ENCODE data around the gene OR4Q2.
"Not testable (repeated sequence)": the region's sequence is repeated elsewhere in the genome, so short reads cannot be mapped to it uniquely, and the experiment has no call there.

The OR4Q2 gene

DNA sequence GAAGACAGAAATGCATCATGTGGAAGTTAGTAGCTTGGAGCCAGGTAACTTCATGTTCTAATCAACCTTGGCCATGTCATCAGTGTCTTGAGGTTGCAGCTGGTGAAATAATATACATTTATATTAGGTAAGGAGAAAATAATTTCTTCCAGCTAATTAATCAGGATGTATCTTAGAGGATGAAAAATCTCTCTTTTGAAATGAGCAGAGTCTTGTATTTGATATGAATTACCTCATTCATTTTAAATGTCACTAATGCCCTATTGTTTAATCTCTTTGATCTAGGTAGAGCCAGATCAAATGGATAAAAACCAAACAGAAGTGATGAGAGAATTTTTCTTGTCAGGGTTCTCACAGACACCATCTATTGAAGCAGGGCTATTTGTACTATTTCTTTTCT, at the start of gene OR4Q2:
Gene OR4Q2 (plus strand): TSS at position 301 of the 400 bp plus-strand sequence.
- no peak for DNase-seq (ENCODE audit: low spot score)

DNA sequence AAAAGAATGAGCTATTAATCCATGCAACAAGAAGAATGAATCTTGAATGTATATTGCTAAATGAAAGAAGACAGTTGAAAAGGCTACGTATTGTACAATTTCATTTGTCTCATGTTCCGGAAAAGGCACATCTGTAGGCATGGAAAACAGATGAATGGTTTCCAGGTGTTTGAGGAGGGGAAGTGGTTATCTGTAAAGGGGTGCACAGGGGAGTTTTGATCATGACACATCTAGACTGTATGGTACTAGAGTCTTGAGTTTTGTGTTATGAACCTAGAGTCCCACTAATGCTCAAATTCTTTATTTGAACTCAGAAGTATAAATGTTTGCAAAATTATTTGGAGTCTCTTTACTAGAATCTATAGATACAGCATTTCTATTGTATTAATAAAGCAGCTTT, 32.2 kb upstream of the OR4Q2 start:
- DNase-seq (ENCODE audit: low spot score) = not testable (repeated sequence)

DNA sequence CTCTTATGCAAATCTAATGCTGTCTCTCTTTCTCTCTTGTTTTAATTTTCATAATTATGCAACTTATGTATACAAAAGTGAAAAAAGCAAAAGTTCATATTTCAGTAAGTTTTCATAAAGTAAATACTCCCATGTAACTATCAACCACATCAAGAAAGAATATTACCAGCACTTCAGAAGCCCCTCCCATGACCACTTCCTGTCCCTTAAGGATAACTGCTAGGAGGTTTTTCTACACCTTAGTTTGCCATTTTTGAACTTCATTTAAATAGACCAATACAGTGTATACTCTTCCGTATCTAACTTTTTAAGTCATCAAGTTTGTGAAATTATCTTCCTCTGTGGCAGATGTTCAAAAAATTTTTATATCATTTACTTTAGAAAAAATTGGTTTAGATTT, 27.1 kb upstream of the OR4Q2 start:
- DNase-seq (ENCODE audit: low spot score) = no peak

DNA sequence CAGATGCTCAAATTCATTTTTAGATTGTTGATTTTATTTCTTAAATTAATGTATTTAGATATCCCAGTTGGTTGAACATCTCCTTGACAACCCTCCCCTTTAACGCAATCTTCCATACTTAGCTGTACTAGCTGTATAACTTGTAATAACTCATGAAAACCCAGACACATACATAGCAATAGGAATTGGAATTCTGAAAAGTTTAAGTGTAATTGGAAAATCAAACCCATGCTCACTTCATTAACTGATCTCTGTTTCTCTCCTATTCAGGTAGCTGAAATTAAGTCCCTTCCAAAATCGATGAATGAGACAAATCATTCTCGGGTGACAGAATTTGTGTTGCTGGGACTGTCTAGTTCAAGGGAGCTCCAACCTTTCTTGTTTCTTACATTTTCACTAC, 26.7 kb upstream of the OR4Q2 start, which contains the start of gene OR4K15:
Gene OR4K15 (plus strand): TSS at position 301 of the 400 bp plus-strand sequence. CDS start 0 bp downstream, at position 301.
- DNase-seq (ENCODE audit: low spot score) = no peak

DNA sequence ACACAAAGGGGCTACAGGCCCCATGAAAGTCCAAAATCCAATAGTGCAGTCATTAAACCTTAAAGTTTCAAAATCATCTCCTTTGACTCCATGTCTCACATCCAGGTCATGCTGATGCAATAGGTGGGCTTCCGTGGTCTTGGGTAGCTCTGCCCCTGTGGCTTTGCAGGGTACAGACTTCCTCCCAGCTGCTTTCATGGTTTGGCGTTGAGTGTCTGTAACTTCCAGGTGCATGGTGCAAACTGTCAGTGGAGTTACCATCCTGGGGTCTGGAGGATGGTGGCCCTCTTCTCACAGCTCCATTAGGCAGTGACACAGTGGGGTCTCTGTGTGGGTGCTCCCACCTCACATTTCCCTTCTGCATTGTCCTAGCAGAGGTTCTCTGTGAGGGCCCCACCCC, 8.5 kb upstream of the OR4Q2 start:
- no peak for DNase-seq (ENCODE audit: low spot score)

DNA sequence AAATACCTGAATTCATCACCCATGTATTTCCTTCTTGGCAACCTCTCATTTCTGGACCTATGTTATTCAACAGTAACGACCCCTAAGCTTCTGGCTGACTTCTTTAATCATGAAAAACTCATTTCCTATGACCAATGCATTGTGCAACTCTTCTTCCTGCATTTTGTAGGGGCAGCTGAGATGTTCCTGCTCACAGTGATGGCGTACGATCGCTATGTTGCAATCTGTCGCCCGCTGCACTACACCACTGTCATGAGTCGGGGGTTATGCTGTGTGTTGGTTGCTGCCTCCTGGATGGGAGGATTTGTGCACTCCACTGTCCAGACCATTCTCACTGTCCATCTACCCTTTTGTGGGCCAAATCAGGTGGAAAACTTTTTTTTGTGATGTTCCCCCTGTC, 356 bp downstream of the OR4Q2 start:
- DNase-seq (ENCODE audit: low spot score) = no peak

DNA sequence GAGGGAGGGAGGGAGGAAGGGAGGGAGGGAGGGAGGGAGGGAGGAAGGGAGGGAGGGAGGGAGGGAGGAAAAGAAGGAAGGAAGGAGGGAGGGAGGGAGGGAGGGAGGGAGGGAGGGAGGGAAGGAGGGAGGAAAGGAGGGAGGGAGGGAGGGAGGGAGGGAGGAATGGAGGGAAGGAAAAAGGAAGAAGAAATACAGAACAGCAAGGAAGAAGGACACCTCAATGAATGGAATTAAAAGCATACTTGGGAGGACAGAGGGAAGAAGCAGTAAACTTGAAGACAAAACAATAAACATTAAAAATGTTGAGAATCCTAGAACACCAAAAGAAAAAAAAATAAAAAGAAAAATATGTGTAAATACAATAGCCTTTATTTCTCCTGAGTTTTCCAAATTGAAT, 6.2 kb downstream of the OR4Q2 start:
- DNase-seq (ENCODE audit: low spot score) = no peak

DNA sequence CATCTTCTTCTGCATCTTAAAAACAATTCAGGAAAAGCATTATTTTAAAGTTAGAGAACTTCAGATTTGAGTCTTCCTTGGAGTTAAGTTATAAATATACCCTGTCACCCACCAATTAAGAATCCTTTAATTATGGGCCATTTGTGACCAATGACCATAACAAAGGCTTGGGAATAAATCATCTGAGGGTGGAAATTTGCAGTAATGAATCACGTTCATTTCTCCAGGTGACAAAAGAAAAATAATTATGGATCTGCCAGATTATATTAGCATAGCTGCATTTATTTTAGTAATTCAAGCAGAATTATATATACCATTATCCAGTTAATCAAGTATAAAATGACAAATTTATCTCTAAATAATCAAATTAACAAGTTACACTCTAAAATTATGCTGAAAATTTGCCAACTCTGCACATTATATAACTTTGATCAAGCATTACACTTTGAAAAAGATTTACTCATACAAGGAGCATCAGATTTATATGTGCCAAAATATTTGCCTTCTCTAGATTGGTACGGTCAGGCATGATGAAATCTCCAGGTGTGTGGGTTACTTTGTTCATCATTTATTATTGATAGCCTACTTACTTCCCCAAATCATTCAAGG, 17.4 kb downstream of the OR4Q2 start, which contains the start of gene OR4K14:
Gene OR4K14 (minus strand): TSS at position 51 of the 609 bp plus-strand sequence. CDS start 4,114 bp downstream, outside the sequence.
- no peak for DNase-seq (ENCODE audit: low spot score)

DNA sequence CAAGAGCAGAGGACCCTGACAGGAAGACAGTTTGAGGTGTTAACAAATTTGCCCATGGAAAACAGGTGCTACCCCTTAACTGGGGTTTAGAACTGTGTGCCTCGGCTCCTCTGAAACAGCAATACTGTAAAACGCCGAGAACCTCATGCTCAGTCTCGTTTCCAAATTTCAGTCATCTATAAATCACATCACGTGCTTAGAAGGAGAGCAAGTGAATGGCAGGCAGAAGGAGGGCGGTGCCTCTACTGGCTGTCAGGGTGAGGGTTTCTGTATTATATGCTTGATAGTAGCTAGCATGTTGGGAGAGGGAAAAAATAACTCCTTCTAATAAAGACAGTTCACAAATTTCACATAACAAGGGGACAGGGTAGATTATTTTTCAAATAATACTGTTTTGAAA, 29.1 kb downstream of the OR4Q2 start:
- DNase-seq (ENCODE audit: low spot score) = no peak

DNA sequence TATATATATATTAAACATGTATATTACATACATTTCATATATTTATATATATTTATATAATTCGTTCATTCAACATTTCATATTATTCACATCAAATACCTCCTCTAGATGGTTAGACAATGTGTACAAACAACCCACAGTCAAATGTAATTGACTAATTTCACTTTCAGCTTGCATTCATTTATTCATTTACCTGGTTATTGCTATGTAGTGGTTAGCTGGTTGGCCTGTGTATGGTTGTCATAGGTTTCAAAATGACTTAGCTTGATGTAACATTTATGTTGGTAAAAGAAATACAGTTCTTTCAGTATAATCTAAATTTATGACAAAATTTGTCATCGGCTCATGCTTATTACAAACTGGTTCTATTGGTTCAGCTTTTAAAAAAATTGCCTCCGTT, 33.5 kb downstream of the OR4Q2 start:
- no peak for DNase-seq (ENCODE audit: low spot score)

DNA sequence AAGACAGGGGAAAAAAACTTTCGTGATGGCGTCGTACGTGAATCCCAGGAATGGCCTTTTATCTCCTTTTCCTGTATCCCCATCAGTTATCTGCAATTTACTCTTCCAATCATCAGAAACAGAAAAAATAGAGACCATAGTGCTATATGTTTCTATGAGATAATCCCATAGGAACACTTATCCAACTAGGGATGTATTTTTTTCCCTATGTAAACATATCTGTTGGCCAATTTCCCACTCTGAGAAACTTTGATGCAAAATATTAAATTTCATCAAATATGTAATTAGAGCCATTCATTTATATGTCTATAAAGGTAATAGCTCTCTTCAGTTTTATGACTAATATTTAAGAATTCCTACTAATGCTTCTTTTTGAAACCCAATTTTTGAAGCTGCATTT, 34.0 kb downstream of the OR4Q2 start, which contains the start of gene OR4K13:
Gene OR4K13 (minus strand): TSS at position 101 of the 400 bp plus-strand sequence. CDS start 1,280 bp downstream, outside the sequence.
- DNase-seq (ENCODE audit: low spot score) = no peak

DNA sequence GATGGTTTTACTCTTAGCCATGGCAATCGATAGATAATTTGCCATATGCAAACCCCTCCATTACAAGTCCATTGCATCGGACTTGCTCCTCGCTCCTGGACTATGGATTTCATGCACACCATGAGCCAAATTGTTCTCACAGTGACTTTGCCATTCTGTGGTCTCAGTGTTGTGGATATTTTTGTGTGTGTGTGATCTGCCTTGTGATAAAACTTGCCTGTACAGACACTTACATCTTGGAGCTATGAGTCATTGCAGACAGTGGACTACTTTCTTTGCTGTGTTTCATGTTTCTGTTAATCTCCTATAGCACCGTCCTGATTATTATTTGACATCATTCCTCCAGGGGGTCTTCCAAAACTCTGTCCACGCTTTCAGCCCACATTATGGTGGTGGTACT, 42.3 kb downstream of the OR4Q2 start:
- DNase-seq (ENCODE audit: low spot score) = no peak

DNA sequence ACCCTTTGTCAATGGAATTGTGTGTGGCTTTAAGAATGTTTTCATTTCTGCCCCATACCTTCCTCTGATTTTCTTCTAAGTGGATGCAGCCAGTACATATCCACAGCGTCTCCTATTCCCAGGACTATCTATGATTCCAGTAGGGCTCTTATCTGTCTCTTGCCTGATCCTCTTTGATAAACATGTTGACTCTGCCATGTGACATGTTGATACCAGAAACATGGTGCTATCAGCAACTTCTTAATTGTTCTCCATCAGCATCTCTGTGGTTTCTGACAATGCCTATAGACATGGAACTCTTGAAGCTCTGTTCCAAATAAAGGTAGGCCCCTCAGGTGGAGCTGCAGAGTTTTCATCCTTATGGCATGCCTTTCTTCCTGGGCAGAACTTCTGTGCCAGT, 46.2 kb downstream of the OR4Q2 start:
- DNase-seq (ENCODE audit: low spot score) = no peak
